Measurements from ENCODE around the gene PRICKLE4. TPM values are rescaled to one million over a fixed set of nuclear protein-coding genes. Genes with fewer than 3 reads are reported as not detected.

The PRICKLE4 gene
- total and polyA plus RNA-seq, 2 of the 13 experiments (the other 11 are each of a cell fraction or from before 2014, with no cell fraction given): 0.92 to 1.2 TPM

- TF ChIP-seq ZNF674 (CRISPR knock-in tag; IDR thresholded peaks at IDR 0.05; ENCODE audit: low read depth) (0 out of 2 replicates have a peak, but pooled peaks have one; percentile 13), ELF4 (CRISPR knock-in tag; IDR thresholded peaks at IDR 0.05; ENCODE audit: borderline replicate concordance) (no peak), PITX1 (CRISPR knock-in tag; IDR thresholded peaks at IDR 0.05) (peak; percentile 76), KLF9 (CRISPR knock-in tag; IDR thresholded peaks at IDR 0.05; ENCODE audit: low read depth) (no peak), ZBED4 (CRISPR knock-in tag; IDR thresholded peaks at IDR 0.05; ENCODE audit: borderline replicate concordance) (no peak; the same call in 1 of the 2 replicates), CCAR2 (optimal IDR thresholded peaks at IDR 0.05; ENCODE audit: low read depth, low read length) (no peak), RERE (CRISPR knock-in tag; IDR thresholded peaks at IDR 0.05; ENCODE audit: low read depth) (no peak), ZNF296 (CRISPR knock-in tag; conservative IDR thresholded peaks at IDR 0.05) (no peak), TFDP1 (CRISPR knock-in tag; IDR thresholded peaks at IDR 0.05; ENCODE audit: borderline replicate concordance) (no peak), SCMH1 (CRISPR knock-in tag; IDR thresholded peaks at IDR 0.05; ENCODE audit: borderline replicate concordance) (no peak), ZNF446 (CRISPR knock-in tag; IDR thresholded peaks at IDR 0.05) (0 out of 2 replicates have a peak, but pooled peaks have one; percentile 12), ZNF570 (CRISPR knock-in tag; IDR thresholded peaks at IDR 0.05; ENCODE audit: borderline replicate concordance) (no peak), ZNF512B (CRISPR knock-in tag; IDR thresholded peaks at IDR 0.05; ENCODE audit: borderline replicate concordance) (peak; percentile 68; the same call in 1 of the 2 replicates)
Measured at GRCh38 chr6:41733707-41734665, 46.6 kb upstream of the PRICKLE4 start (continued).

Measured in HepG2 (cell line).